RWPE2 (cell line): ENCODE measurements around the gene P2RX5.

ENCODE experiments used
- ATAC-seq: fragments of 200-7000 bp; cut with Tn5 transposase; 3 replicates; pipeline ENCODE4 v1.9.1; 2021; ENCODE audit warnings: low read depth
- DNase-seq: peaks from one replicate; pipeline ENCODE4 v3.0.0-alpha.2; 2020; ENCODE audit warnings: low spot score
- H3K27ac ChIP-seq: fragments of 450-650 bp; 2 replicates; pipeline ENCODE4 v1.5.1; 2017; ENCODE audit warnings: mild to moderate bottlenecking; ENCODE audit not compliant: poor library complexity, severe bottlenecking
- H3K27me3 ChIP-seq: fragments of 250-450 bp; sonication (Bioruptor Pico); 2 replicates; pipeline ENCODE4 v1.5.1; 2021; ENCODE audit warnings: mild to moderate bottlenecking, moderate library complexity; ENCODE audit not compliant: insufficient read depth, poor library complexity, severe bottlenecking
- H3K36me3 ChIP-seq: fragments of 250-450 bp; sonication (Bioruptor Pico); 2 replicates; pipeline ENCODE4 v1.5.1; 2020; ENCODE audit warnings: low read depth, mild to moderate bottlenecking, moderate library complexity
- H3K4me1 ChIP-seq: fragments of 250-450 bp; sonication (Bioruptor Pico); 2 replicates; pipeline ENCODE4 v1.5.1; 2021; ENCODE audit warnings: mild to moderate bottlenecking, moderate library complexity; ENCODE audit not compliant: insufficient read depth, poor library complexity, severe bottlenecking
- H3K4me3 ChIP-seq: fragments of 250-450 bp; sonication (Bioruptor Pico); 2 replicates; pipeline ENCODE4 v1.5.1; 2021; ENCODE audit warnings: mild to moderate bottlenecking, moderate library complexity; ENCODE audit not compliant: severe bottlenecking
- H3K9me3 ChIP-seq: fragments of 250-450 bp; sonication (Bioruptor Pico); 2 replicates; pipeline ENCODE4 v1.5.1; 2021; ENCODE audit warnings: mild to moderate bottlenecking, moderate library complexity; ENCODE audit not compliant: severe bottlenecking
- CTCF ChIP-seq: fragments of 450-650 bp; IDR thresholded peaks from one replicate; pipeline ENCODE4 v1.5.1; 2017; ENCODE audit warnings: mild to moderate bottlenecking, moderate library complexity; ENCODE audit not compliant: poor library complexity, severe bottlenecking

P2RX5 gene

DNA sequence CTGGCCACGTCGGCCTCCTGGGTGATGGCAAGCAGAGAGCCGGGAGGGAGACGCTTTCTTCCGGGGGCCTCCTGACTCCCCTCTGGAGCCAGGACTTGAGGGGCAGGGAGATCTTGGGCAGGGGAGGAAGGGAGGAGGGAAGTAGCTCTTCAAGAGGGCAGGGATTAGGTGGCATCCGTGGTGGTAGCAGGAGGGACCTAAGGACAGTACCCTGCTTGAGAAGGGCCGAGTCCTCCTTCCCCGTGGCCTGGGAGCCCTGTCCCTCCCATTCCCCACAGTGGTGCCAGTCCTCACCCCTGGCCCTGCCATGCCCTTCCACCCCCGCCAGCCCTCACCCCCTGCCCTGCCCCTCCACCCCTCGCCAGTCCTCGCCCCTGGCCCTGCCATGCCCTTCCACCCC lies 40.2 kb downstream of the P2RX5 start:
- ATAC-seq (no peak), DNase-seq (no peak)
- TF ChIP-seq CTCF, result no peak
- no peak overlapping the region for H3K4me3 ChIP-seq
- no peaks in the 10 kb centered on the region for H3K9me3 ChIP-seq
- H3K4me1 ChIP-seq, result peaks cover 5% of the 10 kb centered on the region
- H3K27ac ChIP-seq, result no peak overlapping the region
- no peaks in the 10 kb centered on the region for H3K36me3 ChIP-seq
- no peaks in the 10 kb centered on the region for H3K27me3 ChIP-seq

DNA sequence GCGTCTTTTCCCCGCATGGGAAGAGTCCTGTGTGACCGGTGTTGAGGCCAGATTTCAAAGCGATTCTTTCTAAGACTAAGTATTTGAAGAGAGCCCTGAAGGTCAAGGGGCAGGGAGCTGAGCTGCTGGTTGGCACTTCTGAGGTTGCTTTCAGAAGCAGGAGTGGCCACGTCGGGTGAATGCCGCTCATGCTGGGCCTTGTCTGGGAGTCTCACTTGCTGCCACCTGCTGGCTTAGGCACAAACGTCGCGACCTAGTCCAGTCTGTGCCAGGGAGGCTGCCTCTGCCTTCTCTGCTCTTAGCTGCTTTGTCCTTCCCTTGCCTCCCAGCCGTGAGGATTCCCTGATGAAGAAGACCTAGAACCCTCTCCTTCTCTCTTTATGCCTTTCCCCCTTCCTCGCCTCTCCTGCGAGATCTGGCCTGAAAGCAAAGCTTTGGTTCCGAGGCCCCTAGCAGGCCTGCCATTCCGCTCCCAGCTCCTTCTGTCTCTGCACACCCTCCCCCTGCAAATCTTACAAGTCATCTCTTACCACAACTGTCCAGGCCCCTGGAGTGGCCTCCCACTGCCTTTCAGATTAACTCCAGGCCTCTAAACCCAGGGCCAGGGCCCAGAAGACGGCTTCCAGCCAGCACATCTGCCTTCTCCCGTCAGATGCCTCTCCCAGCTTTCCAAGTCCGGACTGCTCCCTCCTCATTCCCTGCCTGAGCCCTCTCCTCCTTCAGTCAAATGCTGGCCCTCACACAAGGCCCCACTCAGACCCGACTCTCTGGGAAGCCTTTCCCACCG lies 48.0 kb downstream of the P2RX5 start:
- DNase-seq (no peak), ATAC-seq (peak; percentile 90)
- Histone ChIP-seq H3K9me3 (no peaks in the 10 kb centered on the region), H3K36me3 (peaks cover 7% of the 10 kb centered on the region; the same call in 1 of the 2 replicates), H3K27ac (no peak overlapping the region), H3K27me3 (no peaks in the 10 kb centered on the region), H3K4me3 (no peak overlapping the region), H3K4me1 (no peaks in the 10 kb centered on the region)
- peak; percentile 59 for TF ChIP-seq CTCF

DNA sequence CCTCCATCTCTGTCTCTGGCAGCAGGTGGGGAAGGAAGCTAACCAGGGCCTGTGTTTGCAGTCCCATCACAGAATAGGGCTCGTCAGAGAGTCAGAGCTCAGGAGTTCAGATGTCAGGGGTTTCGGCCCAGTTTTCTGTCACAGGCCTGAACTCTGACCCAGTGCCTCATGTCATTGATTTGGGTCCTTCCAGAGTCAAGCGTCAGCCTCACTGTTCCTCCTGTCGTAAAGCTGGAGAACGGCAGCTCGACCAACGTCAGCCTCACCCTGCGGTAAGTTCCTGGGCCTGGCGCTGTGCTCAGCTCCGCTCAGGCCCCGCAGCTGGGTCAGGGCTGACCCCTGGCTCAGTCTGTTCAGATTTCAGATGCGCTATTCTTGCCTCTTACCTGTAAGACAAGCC lies 48.7 kb downstream of the P2RX5 start:
- Histone ChIP-seq H3K4me3 (no peak overlapping the region), H3K27me3 (no peaks in the 10 kb centered on the region), H3K9me3 (no peaks in the 10 kb centered on the region), H3K27ac (no peak overlapping the region), H3K4me1 (no peaks in the 10 kb centered on the region), H3K36me3 (peaks cover 7% of the 10 kb centered on the region; the same call in 1 of the 2 replicates)
- ATAC-seq (no peak), DNase-seq (no peak)
- TF ChIP-seq CTCF, result no peak

- Histone ChIP-seq H3K4me3 (no peak overlapping the region), H3K4me1 (no peaks in the 10 kb centered on the region), H3K9me3 (no peaks in the 10 kb centered on the region), H3K27ac (no peak overlapping the region), H3K27me3 (no peaks in the 10 kb centered on the region), H3K36me3 (peaks cover 9% of the 10 kb centered on the region; the same call in 1 of the 2 replicates)
- ATAC-seq, result no peak
- no peak for DNase-seq
- no peak for TF ChIP-seq CTCF
These were observed 50.6 kb downstream of the P2RX5 start for GRCh38 chr17:3645310-3645709.

- DNase-seq (no peak), ATAC-seq (no peak)
- Histone ChIP-seq H3K27ac (no peak overlapping the region), H3K27me3 (no peaks in the 10 kb centered on the region), H3K9me3 (no peaks in the 10 kb centered on the region), H3K4me3 (no peak overlapping the region), H3K4me1 (no peaks in the 10 kb centered on the region), H3K36me3 (0 out of 2 replicates have a peak, but pooled peaks cover 3% of the 10 kb centered on the region)
- TF ChIP-seq CTCF, result no peak
These were observed 52.0 kb downstream of the P2RX5 start for GRCh38 chr17:3643889-3644349.
